Liver (tissue), 3 donors: ENCODE results near the gene PTPRN2.

Source experiments
- ATF3 ChIP-seq: IDR thresholded peaks from 2 replicates; pipeline ENCODE4 v1.6.1; 2016; ENCODE audit warnings: antibody characterized with exemption
- CTCF ChIP-seq: fragments of 150-350 bp; IDR thresholded peaks from 2 replicates; pipeline ENCODE4 v1.5.1; 2017; ENCODE audit warnings: improper control_type of control experiment, low read depth, low read length; ENCODE audit not compliant: missing input control
- EGR1 ChIP-seq, 2 donors: IDR thresholded peaks; 2 replicates each; pipeline ENCODE4 v1.6.1; 2016 to 2018; ENCODE audit warnings: antibody characterized with exemption in 2 of 2, low read depth in 2 of 2
- FOXA1 ChIP-seq: IDR thresholded peaks from 2 replicates; pipeline ENCODE4 v1.6.1; 2016; ENCODE audit warnings: antibody characterized with exemption
- FOXA2 ChIP-seq: IDR thresholded peaks from 2 replicates; pipeline ENCODE4 v1.6.1; 2016; ENCODE audit warnings: antibody characterized with exemption
- JUND ChIP-seq, 2 donors: IDR thresholded peaks; 2 replicates each; pipeline ENCODE4 v1.6.1; 2016; ENCODE audit warnings: antibody characterized with exemption in 2 of 2
- MAX ChIP-seq: IDR thresholded peaks from 2 replicates; pipeline ENCODE4 v1.6.1; 2016; ENCODE audit warnings: antibody characterized with exemption
- RXRA ChIP-seq, 2 donors: IDR thresholded peaks; 2 replicates each; pipeline ENCODE4 v1.6.1; 2017 to 2018; ENCODE audit warnings: antibody characterized with exemption in 2 of 2, mild to moderate bottlenecking in 1 of 2
- SP1 ChIP-seq: IDR thresholded peaks from 2 replicates; pipeline ENCODE4 v1.6.1; 2018; ENCODE audit warnings: antibody characterized with exemption, mild to moderate bottlenecking
- TAF1 ChIP-seq: conservative IDR thresholded peaks from 2 replicates; pipeline ENCODE4 v1.6.1; 2016; ENCODE audit warnings: antibody characterized with exemption, mild to moderate bottlenecking
- TF ChIP-seq, protein P1 (sequence below): IDR thresholded peaks from 2 replicates; pipeline ENCODE4 v1.6.1; 2016; ENCODE audit warnings: antibody characterized with exemption, mild to moderate bottlenecking
- TF ChIP-seq, protein P2 (sequence below): IDR thresholded peaks from 2 replicates; pipeline ENCODE4 v1.6.1; 2016; ENCODE audit warnings: antibody characterized with exemption
- donor health status: healthy.
- donor health status: healthy.

GRCh38 chr7:158018971-158019645 is 568.5 kb downstream of the PTPRN2 start:
- TF ChIP-seq CTCF (no peak), TAF1 (no peak), JUND (IDR thresholded peaks at IDR 0.05) (no peak), SP1 (no peak), RXRA (IDR thresholded peaks at IDR 0.05) (no peak), ATF3 (no peak), EGR1 (IDR thresholded peaks at IDR 0.05; ENCODE audit: low read depth in 2 of 2) (no peak), FOXA1 (no peak), MAX (no peak), FOXA2 (no peak)
- TF ChIP-seq, protein P1, sequence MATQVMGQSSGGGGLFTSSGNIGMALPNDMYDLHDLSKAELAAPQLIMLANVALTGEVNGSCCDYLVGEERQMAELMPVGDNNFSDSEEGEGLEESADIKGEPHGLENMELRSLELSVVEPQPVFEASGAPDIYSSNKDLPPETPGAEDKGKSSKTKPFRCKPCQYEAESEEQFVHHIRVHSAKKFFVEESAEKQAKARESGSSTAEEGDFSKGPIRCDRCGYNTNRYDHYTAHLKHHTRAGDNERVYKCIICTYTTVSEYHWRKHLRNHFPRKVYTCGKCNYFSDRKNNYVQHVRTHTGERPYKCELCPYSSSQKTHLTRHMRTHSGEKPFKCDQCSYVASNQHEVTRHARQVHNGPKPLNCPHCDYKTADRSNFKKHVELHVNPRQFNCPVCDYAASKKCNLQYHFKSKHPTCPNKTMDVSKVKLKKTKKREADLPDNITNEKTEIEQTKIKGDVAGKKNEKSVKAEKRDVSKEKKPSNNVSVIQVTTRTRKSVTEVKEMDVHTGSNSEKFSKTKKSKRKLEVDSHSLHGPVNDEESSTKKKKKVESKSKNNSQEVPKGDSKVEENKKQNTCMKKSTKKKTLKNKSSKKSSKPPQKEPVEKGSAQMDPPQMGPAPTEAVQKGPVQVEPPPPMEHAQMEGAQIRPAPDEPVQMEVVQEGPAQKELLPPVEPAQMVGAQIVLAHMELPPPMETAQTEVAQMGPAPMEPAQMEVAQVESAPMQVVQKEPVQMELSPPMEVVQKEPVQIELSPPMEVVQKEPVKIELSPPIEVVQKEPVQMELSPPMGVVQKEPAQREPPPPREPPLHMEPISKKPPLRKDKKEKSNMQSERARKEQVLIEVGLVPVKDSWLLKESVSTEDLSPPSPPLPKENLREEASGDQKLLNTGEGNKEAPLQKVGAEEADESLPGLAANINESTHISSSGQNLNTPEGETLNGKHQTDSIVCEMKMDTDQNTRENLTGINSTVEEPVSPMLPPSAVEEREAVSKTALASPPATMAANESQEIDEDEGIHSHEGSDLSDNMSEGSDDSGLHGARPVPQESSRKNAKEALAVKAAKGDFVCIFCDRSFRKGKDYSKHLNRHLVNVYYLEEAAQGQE, result no peak
- TF ChIP-seq, protein P2, sequence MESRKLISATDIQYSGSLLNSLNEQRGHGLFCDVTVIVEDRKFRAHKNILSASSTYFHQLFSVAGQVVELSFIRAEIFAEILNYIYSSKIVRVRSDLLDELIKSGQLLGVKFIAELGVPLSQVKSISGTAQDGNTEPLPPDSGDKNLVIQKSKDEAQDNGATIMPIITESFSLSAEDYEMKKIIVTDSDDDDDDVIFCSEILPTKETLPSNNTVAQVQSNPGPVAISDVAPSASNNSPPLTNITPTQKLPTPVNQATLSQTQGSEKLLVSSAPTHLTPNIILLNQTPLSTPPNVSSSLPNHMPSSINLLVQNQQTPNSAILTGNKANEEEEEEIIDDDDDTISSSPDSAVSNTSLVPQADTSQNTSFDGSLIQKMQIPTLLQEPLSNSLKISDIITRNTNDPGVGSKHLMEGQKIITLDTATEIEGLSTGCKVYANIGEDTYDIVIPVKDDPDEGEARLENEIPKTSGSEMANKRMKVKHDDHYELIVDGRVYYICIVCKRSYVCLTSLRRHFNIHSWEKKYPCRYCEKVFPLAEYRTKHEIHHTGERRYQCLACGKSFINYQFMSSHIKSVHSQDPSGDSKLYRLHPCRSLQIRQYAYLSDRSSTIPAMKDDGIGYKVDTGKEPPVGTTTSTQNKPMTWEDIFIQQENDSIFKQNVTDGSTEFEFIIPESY, result no peak
